ENCODE results near the gene OR5B2. TPM values are rescaled to one million over a fixed set of nuclear protein-coding genes. Genes with fewer than 3 reads are reported as not detected.

Gene OR5B2
- total RNA-seq: not detected in 2 replicates

GRCh38 chr11:58428021-58428420 is at the start of gene OR5B2:
TSS of gene OR5B2 (minus strand) at chr11:58428121. CDS start at chr11:58423261, 4,860 bp downstream.

DNA sequence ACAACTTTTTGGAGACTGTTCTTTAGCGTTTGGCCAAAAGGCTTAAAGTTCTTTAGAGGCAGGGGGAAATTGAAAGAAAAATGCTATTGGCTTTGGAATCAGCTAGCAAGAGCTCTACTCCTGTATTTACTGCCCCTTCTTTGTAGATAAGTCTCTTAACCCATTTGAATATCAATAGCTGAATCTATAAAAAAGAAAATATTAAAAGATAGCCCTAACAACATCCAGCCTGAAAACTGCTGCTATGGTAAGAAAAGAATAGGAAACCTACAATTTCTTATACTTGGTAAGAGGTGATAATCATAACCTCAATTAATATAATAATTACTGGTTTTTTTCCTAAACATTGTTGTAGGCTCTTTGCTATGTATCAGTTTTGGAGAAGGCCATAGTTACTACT is 14.2 kb upstream of the OR5B2 start, which contains the start of gene OR5B12:
OR5B12 (minus strand) TSS at position 101 of the 400 bp plus-strand sequence. CDS start 2,085 bp downstream, outside the sequence.

GRCh38 chr11:58406774-58407173 is 21.1 kb downstream of the OR5B2 start, which contains the start of gene OR5B3:
TSS of gene OR5B3 (minus strand) at chr11:58406874. CDS start at chr11:58403409, 3,465 bp downstream.

Other genes with a start within 250 kb of the OR5B2 start
- not detected in 2 replicates for gene OR9Q2, start 239.1 kb downstream of the OR5B2 start, total RNA-seq
- gene OR1S2, start 224.0 kb downstream of the OR5B2 start, total RNA-seq: not detected in 2 replicates
- gene OR1S1, start 215.4 kb downstream of the OR5B2 start, total RNA-seq: 0.30 TPM in 1 of 2 replicates, not detected in the other
- gene OR10Q1, start 199.2 kb downstream of the OR5B2 start, total RNA-seq: not detected in 2 replicates
- gene OR10W1, start 159.9 kb downstream of the OR5B2 start, total RNA-seq: not detected in 2 replicates
- not detected in 2 replicates for gene OR5B17, start 69.1 kb downstream of the OR5B2 start, total RNA-seq
- gene OR5B3, start 21.2 kb downstream of the OR5B2 start, total RNA-seq: not detected in 2 replicates
- gene OR5B12, start 14.1 kb upstream of the OR5B2 start, total RNA-seq: not detected in 2 replicates
- gene OR5B21, start 80.0 kb upstream of the OR5B2 start, total RNA-seq: not detected in 2 replicates
- gene LPXN, start 147.7 kb upstream of the OR5B2 start, total RNA-seq: 10.1 and 28.2 TPM in 2 replicates
- gene ZFP91, start 150.9 kb upstream of the OR5B2 start, total RNA-seq: 53.2 and 61.7 TPM in 2 replicates
- gene CNTF, start 194.5 kb upstream of the OR5B2 start, total RNA-seq: 1.8 and 3.1 TPM in 2 replicates

Data from smooth muscle cell of the umbilical artery (primary cell).